Stimulated activated CD8-positive, alpha-beta memory T cell treated with anti-CD3 and anti-CD28 coated beads, Interleukin-15, amount 100 ng/mL, for 24 hours (primary cell): ENCODE data around the gene SMG6.
"Not testable (repeated sequence)": the region's sequence is repeated elsewhere in the genome, so short reads cannot be mapped to it uniquely, and the experiment has no call there.

Source experiments
- DNase-seq: peaks from one replicate; pipeline ENCODE4 v3.0.0-alpha.2; 2020; ENCODE audit warnings: low read depth

SMG6 gene

GRCh38 chr17:2178798-2179501 is 124.6 kb downstream of the SMG6 start:
- DNase-seq, result no peak

- DNase-seq, result no peak
Observed at GRCh38 chr17:2177235-2177811, 126.3 kb downstream of the SMG6 start.

GRCh38 chr17:2176499-2177169 is 127.0 kb downstream of the SMG6 start:
- no peak for DNase-seq

- no peak for DNase-seq
Observed at GRCh38 chr17:2175294-2175628, 128.3 kb downstream of the SMG6 start.

- no peak for DNase-seq
Observed at GRCh38 chr17:2174468-2175293, 128.9 kb downstream of the SMG6 start.

- DNase-seq, result no peak
Observed at GRCh38 chr17:2174014-2174413, 129.6 kb downstream of the SMG6 start.

GRCh38 chr17:2172999-2173398 is 130.6 kb downstream of the SMG6 start:
- DNase-seq, result no peak

GRCh38 chr17:2172077-2172851 is 131.3 kb downstream of the SMG6 start:
- DNase-seq, result no peak

- DNase-seq, result no peak
Observed at GRCh38 chr17:2171702-2172076, 131.9 kb downstream of the SMG6 start.

- DNase-seq, result no peak
Observed at GRCh38 chr17:2170023-2170422, 133.6 kb downstream of the SMG6 start.

GRCh38 chr17:2165723-2166122 is 137.9 kb downstream of the SMG6 start:
- DNase-seq, result not testable (repeated sequence)

- DNase-seq, result no peak
Observed at GRCh38 chr17:2158396-2158780, 145.2 kb downstream of the SMG6 start.

- DNase-seq, result no peak
Observed at GRCh38 chr17:2157675-2158395, 145.8 kb downstream of the SMG6 start.

GRCh38 chr17:2157081-2157480 is 146.5 kb downstream of the SMG6 start:
- DNase-seq, result no peak

GRCh38 chr17:2156666-2157065 is 146.9 kb downstream of the SMG6 start:
- DNase-seq, result no peak

GRCh38 chr17:2155573-2155972 is 148.0 kb downstream of the SMG6 start:
- no peak for DNase-seq

- DNase-seq, result no peak
Observed at GRCh38 chr17:2151358-2152033, 152.1 kb downstream of the SMG6 start.

GRCh38 chr17:2150806-2151205 is 152.8 kb downstream of the SMG6 start:
- DNase-seq, result no peak

- DNase-seq, result no peak
Observed at GRCh38 chr17:2149934-2150333, 153.7 kb downstream of the SMG6 start.

- DNase-seq, result no peak
Observed at GRCh38 chr17:2146132-2146871, 157.3 kb downstream of the SMG6 start.
